ENCODE measurements around the gene SLCO1B3. TPM values are rescaled to one million over a fixed set of nuclear protein-coding genes. Genes with fewer than 3 reads are reported as not detected.
A peak's percentile ranks its signal among the peaks of the same experiment; 100 is the strongest.

The SLCO1B3 gene
- total RNA-seq, 1 experiment from 2014 or later, result not detected

- Histone ChIP-seq H2BK15ac (ENCODE audit: low read depth, low read length) (no peak overlapping the region), H3K23me2 (ENCODE audit: insufficient read length, low read depth, low read length, poor library complexity, severe bottlenecking) (no peaks in the 10 kb centered on the region)
Measured at GRCh38 chr12:20950248-20950647, 139.7 kb downstream of the SLCO1B3 start.

More at GRCh38 chr12:20950248-20950647, 139.7 kb downstream of the SLCO1B3 start:
- WGBS (ENCODE audit: extremely low coverage, insufficient read length, low lambda C conversion rate), result no CpG with 5 or more reads among the region's 3 CpGs
- Histone ChIP-seq H3K27ac (ENCODE audit: insufficient read length, low read depth, low read length) (no peak overlapping the region), H3K4ac (ENCODE audit: low read depth, low read length) (no peak overlapping the region), H3K9ac (ENCODE audit: extremely low read depth, insufficient read length, low read length) (no peak overlapping the region), H4K20me1 (ENCODE audit: control insufficient read depth, insufficient read depth, insufficient read length) (no peaks in the 10 kb centered on the region), H3T11ph (ENCODE audit: low read length) (no peak overlapping the region), H3K4me1 (ENCODE audit: insufficient read depth, low read length) (no peaks in the 10 kb centered on the region), H3K56ac (ENCODE audit: insufficient read length, low read depth, low read length) (no peak overlapping the region), H2BK120ac (ENCODE audit: low read depth, low read length, poor library complexity, severe bottlenecking) (no peak overlapping the region), H3K9me3 (ENCODE audit: control insufficient read depth, low read depth, low read length) (no peaks in the 10 kb centered on the region), H4K8ac (replicated peaks; ENCODE audit: insufficient read length, low read depth, low read length) (no peak overlapping the region), H2AK5ac (ENCODE audit: insufficient read length, low read length) (no peak overlapping the region), H3K14ac (ENCODE audit: insufficient read depth, low read length) (no peak overlapping the region), H3K79me1 (ENCODE audit: insufficient read depth, low read depth, low read length, poor library complexity, severe bottlenecking) (no peaks in the 10 kb centered on the region), H3K18ac (ENCODE audit: insufficient read length, low read depth, low read length) (no peak overlapping the region), H2BK12ac (ENCODE audit: insufficient read length, low read depth, low read length) (no peak overlapping the region), H2AFZ (ENCODE audit: low read length) (no peak overlapping the region), H4K91ac (ENCODE audit: insufficient read length, low read depth, low read length) (no peak overlapping the region), H4K5ac (ENCODE audit: insufficient read length, low read depth, low read length) (no peak overlapping the region), H3K79me2 (ENCODE audit: insufficient read depth, low read length) (no peaks in the 10 kb centered on the region), H3K4me2 (ENCODE audit: insufficient read depth, insufficient read length, low read length) (no peak overlapping the region), H3K27me3 (ENCODE audit: insufficient read depth, low read length) (no peaks in the 10 kb centered on the region), H2BK5ac (ENCODE audit: insufficient read length, low read length) (no peak overlapping the region), H3K23ac (ENCODE audit: insufficient read length, low read depth, low read length) (no peak overlapping the region), H2BK20ac (ENCODE audit: low read depth, low read length, poor library complexity, severe bottlenecking) (no peak overlapping the region)
- no peak overlapping the region for H3K4me3 Mint-ChIP-seq
- no peaks in the 10 kb centered on the region; the same call in 1 of the 2 replicates for H3K27me3 Mint-ChIP-seq (ENCODE audit: low read depth)
- no peak overlapping the region for H3K27ac Mint-ChIP-seq
- H3K4me1 Mint-ChIP-seq, result peaks cover 0 to under 1% of the 10 kb centered on the region in 2 experiments; a peak in 1 of 4 replicates
- H3K9me3 Mint-ChIP-seq, result peaks cover 4 to 6% of the 10 kb centered on the region in 2 experiments; a peak in 3 of 5 replicates
- H3K36me3 Mint-ChIP-seq (ENCODE audit: insufficient read depth in 1 of 3, low read depth in 3 of 3), result no peaks in the 10 kb centered on the region
- peak; percentile 69 for TF ChIP-seq CTCF (conservative IDR thresholded peaks at IDR 0.05)
- no peak for DNase-seq

Data from H9 (cell line).